ENCODE measurements around the gene AGO1. TPM values are rescaled to one million over a fixed set of nuclear protein-coding genes. Genes with fewer than 3 reads are reported as not detected.
A peak's percentile ranks its signal among the peaks of the same experiment; 100 is the strongest.

Gene AGO1
- total RNA-seq, 6 experiments from 2014 or later, result 24.7 to 30.6 (median 27.4) TPM

- H3K27me3 Mint-ChIP-seq (ENCODE audit: insufficient read depth), result no peaks in the 10 kb centered on the region; the same call in 1 of the 2 replicates
- no peak overlapping the region for H3K4me3 Mint-ChIP-seq
These were observed 11.2 kb downstream of the AGO1 start for GRCh38 chr1:35894183-35894582.

GRCh38 chr1:35894656-35895055 lies 11.6 kb downstream of the AGO1 start:
- H3K36me3 Mint-ChIP-seq (ENCODE audit: low read depth), result peaks cover 10% of the 10 kb centered on the region
- peaks cover 10% of the 10 kb centered on the region for H3K4me1 Mint-ChIP-seq (ENCODE audit: low read depth)
- no peak for TF ChIP-seq CTCF (IDR thresholded peaks at IDR 0.05)
- H3K27me3 Mint-ChIP-seq (ENCODE audit: insufficient read depth), result no peaks in the 10 kb centered on the region; the same call in 1 of the 2 replicates
- H3K27ac Mint-ChIP-seq, result 0 out of 2 replicates have a peak overlapping the region, but pooled peaks have one; percentile 55
- no peak overlapping the region for H3K4me3 Mint-ChIP-seq
- no peaks in the 10 kb centered on the region for H3K9me3 Mint-ChIP-seq
- no peak for DNase-seq

More at GRCh38 chr1:35894183-35894582, 11.2 kb downstream of the AGO1 start:
- no peaks in the 10 kb centered on the region for H3K9me3 Mint-ChIP-seq
- no peak for TF ChIP-seq CTCF (IDR thresholded peaks at IDR 0.05)
- peak overlapping the region; percentile 55; the same call in 1 of the 2 replicates for H3K27ac Mint-ChIP-seq
- H3K4me1 Mint-ChIP-seq (ENCODE audit: low read depth), result peaks cover 10% of the 10 kb centered on the region
- peaks cover 10% of the 10 kb centered on the region for H3K36me3 Mint-ChIP-seq (ENCODE audit: low read depth)
- DNase-seq, result peak; percentile 8

GRCh38 chr1:35899941-35900340 lies 16.9 kb downstream of the AGO1 start:
- peaks cover 5% of the 10 kb centered on the region for H3K36me3 Mint-ChIP-seq (ENCODE audit: low read depth)

GRCh38 chr1:35901235-35901634 lies 18.2 kb downstream of the AGO1 start:
- peaks cover 5% of the 10 kb centered on the region; the same call in 1 of the 2 replicates for H3K36me3 Mint-ChIP-seq (ENCODE audit: low read depth)
- DNase-seq, result no peak
- TF ChIP-seq CTCF (IDR thresholded peaks at IDR 0.05), result no peak
- H3K27ac Mint-ChIP-seq, result no peak overlapping the region
- no peaks in the 10 kb centered on the region for H3K27me3 Mint-ChIP-seq (ENCODE audit: insufficient read depth)
- no peak overlapping the region for H3K4me3 Mint-ChIP-seq
- no peaks in the 10 kb centered on the region for H3K4me1 Mint-ChIP-seq (ENCODE audit: low read depth)
- H3K9me3 Mint-ChIP-seq, result no peaks in the 10 kb centered on the region

More at GRCh38 chr1:35899941-35900340, 16.9 kb downstream of the AGO1 start:
- Mint-ChIP-seq H3K4me1 (ENCODE audit: low read depth) (no peaks in the 10 kb centered on the region), H3K9me3 (no peaks in the 10 kb centered on the region), H3K4me3 (no peak overlapping the region), H3K27ac (no peak overlapping the region), H3K27me3 (ENCODE audit: insufficient read depth) (no peaks in the 10 kb centered on the region)
- no peak for DNase-seq
- TF ChIP-seq CTCF (IDR thresholded peaks at IDR 0.05), result peak; percentile 16; the same call in 1 of the 2 replicates

GRCh38 chr1:35902671-35903070 lies 19.7 kb downstream of the AGO1 start:
- no peak for DNase-seq
- Mint-ChIP-seq H3K27me3 (ENCODE audit: insufficient read depth) (no peaks in the 10 kb centered on the region), H3K27ac (no peak overlapping the region), H3K9me3 (no peaks in the 10 kb centered on the region), H3K4me3 (no peak overlapping the region), H3K36me3 (ENCODE audit: low read depth) (peaks cover 7% of the 10 kb centered on the region; the same call in 1 of the 2 replicates), H3K4me1 (ENCODE audit: low read depth) (no peaks in the 10 kb centered on the region)
- TF ChIP-seq CTCF (IDR thresholded peaks at IDR 0.05), result no peak

Data from HFFc6 (cell line).